GM12865 (cell line): ENCODE data around the gene STRN4.
A peak's percentile ranks its signal among the peaks of the same experiment; 100 is the strongest.

Experiments used
- DNase-seq: peaks from one replicate; pipeline ENCODE4 v3.0.0; 2010; ENCODE audit warnings: low read depth
- H3K4me3 ChIP-seq: 2 replicates; pipeline ENCODE4 v1.5.1; 2011; ENCODE audit warnings: mild to moderate bottlenecking, low read depth, low read length, control low read depth
- CTCF ChIP-seq: IDR thresholded peaks from 2 replicates; pipeline ENCODE4 v1.5.1; 2011; ENCODE audit warnings: low read length, control low read depth, low read depth, inconsistent platforms; ENCODE audit not compliant: insufficient read depth; ENCODE audit errors: missing control alignments

STRN4 gene

DNA sequence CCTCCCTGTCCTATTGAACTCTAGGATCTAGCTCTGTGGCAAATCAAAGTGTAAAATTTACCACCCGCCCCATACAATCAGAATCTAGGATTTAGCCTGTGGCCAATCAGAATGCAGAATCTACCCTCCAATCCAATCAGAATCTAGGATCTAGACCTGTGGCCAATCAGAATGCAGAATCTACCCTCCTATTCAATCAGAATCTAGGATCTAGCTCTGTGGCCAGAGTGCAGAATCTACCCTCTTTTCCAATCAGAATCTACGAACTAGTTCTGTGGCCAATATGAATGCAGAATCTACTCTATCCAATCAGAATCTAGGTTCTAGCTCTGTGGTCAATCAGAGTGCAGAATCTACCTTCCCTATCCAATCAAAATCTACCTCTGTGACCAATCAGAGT, 55.1 kb downstream of the STRN4 start:
- TF ChIP-seq CTCF, result no peak

GRCh38 chr19:46689358-46689757, 56.9 kb downstream of the STRN4 start:
- TF ChIP-seq CTCF, result no peak
- no peak overlapping the region for H3K4me3 ChIP-seq
- DNase-seq, result no peak

More for the DNA sequence above, 55.1 kb downstream of the STRN4 start:
- no peak for DNase-seq
- no peak overlapping the region for H3K4me3 ChIP-seq

DNA sequence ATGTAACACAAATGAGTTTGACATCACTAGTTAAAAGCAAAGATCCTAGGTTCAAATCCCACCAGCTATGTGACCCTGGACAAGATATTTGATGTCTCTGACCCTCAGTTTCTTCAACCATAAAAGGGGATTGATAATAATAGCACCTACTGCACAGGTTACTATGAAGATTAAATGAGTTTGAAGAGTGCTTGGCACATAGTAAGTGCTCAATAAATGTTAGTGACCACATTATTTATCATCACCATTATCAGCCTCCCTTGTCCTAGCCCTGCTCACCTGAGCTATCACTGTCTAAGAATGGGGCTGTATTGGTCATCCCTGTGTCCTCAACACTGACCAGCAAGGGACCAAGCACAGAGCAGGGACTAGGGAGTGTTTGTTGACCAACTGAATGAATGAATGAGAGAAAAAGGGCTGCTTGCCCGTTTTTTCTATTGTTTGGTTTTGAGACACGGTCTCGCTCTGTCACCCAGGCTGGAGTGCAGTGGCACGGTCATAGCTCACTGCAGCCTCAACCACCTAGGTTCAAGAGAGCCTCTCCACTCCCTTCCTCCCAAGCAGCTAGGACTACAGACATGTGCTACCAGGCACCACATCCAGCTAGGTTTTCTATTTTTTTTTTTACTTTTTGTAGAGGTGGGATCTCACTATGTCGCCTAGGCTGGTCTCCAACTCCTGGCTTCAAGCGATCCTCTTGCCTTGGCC, 58.7 kb downstream of the STRN4 start:
- TF ChIP-seq CTCF, result no peak
- no peak overlapping the region for H3K4me3 ChIP-seq
- no peak for DNase-seq

GRCh38 chr19:46685189-46685588, 61.1 kb downstream of the STRN4 start:
- DNase-seq, result no peak
- no peak overlapping the region for H3K4me3 ChIP-seq
- no peak for TF ChIP-seq CTCF

DNA sequence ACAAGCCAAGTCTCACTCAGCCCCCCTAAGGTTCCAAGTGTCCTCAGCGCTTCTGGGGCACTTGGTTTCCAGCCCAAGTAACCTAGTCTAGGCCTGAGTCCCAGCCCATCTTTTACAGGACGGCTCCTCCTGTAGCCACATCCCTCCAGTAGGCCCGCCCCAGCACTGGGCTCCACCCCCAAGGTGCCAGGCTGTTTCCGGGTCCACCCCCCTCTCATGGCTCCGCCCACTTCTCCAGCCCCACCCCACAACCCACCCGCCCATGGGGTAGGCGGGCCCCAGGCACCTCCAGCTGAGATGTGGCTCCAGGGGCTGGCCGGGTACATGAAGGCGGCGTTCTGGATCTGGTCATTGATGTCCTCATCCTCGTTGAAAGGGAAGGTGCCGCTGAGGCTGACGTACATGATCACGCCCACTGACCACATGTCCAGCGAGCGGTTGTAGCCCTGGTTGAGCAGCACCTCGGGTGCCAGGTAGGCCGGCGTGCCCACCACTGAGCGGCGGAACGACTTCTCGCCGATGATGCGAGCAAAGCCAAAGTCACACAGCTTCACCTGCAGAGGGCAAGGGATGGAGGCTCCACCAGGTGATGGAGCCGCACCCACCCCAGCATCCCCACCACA, 68.0 kb downstream of the STRN4 start:
- no peak for TF ChIP-seq CTCF
- no peak overlapping the region for H3K4me3 ChIP-seq
- DNase-seq, result peak; percentile 72

DNA sequence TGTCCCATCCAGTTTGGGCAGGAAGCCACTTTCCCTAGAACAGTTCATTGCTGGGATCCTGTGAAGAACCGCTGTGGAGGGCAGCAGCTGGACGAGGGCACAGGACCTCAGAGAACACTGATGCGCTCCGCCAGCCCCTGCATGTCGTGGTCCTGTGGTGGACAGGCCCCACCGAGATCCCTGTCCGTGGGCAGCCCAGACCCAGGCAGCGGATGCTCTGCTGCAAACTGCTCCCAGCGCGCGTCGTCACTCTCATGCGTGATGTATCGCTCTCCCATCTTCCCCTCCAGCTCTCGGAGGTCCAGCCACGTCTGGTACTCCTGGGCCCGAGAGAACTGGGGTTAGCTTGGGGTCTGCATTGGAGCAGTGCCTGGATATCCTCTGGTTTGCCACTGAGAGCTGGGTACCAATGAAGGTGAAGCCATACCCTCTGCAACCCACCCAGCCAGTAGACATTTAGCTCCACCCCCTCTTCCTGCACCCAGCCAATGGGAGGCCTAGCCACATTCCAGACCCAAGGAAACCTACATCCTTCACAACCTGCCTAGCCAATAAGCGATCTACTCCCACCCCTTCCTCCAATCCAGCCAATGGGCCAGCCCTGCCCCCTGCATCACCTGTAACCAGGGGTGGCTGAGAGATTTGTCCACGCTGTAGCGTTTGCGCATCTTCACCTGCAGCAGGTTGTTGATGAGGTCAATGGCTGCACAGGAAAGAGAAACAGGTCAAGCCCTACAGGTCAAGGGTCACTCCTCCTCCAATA, 71.7 kb downstream of the STRN4 start:
- DNase-seq, result no peak
- no peak overlapping the region for H3K4me3 ChIP-seq
- no peak for TF ChIP-seq CTCF
